Neutrophil (primary cell): ENCODE data around the gene ARPIN.
A peak's percentile ranks its signal among the peaks of the same experiment; 100 is the strongest.

Experiments
- H3K27ac ChIP-seq: fragments of 200-600 bp; sonication (generic); 2 replicates; pipeline ENCODE4 v1.5.1; 2016; ENCODE audit warnings: mild to moderate bottlenecking, moderate library complexity
- H3K27me3 ChIP-seq: fragments of 200-600 bp; sonication (generic); 2 replicates; pipeline ENCODE4 v1.6.0; 2016; ENCODE audit warnings: mild to moderate bottlenecking
- H3K36me3 ChIP-seq: fragments of 200-600 bp; sonication (generic); 2 replicates; pipeline ENCODE4 v1.5.1; 2017
- H3K4me1 ChIP-seq, 2 experiments: fragments of 200-600 bp in 1 of 2; sonication (generic) in 1 of 2; 1 replicate in 1 of 2; 2 replicates in 1 of 2; pipeline versions ENCODE4 v1.5.1 to v1.6.1; 2013 to 2016; ENCODE audit warnings: low read depth in 1 of 2, low read length in 1 of 2, mild to moderate bottlenecking in 1 of 2, moderate library complexity in 1 of 2; ENCODE audit not compliant: control insufficient read depth in 1 of 2, insufficient read depth in 1 of 2
- H3K4me3 ChIP-seq, 2 experiments: fragments of 200-600 bp in 1 of 2; sonication (generic) in 1 of 2; 1 replicate in 1 of 2; 2 replicates in 1 of 2; pipeline ENCODE4 v1.5.1; 2013 to 2016; ENCODE audit warnings: low read depth in 1 of 2, low read length in 1 of 2, mild to moderate bottlenecking in 1 of 2, moderate library complexity in 1 of 2
- H3K9me3 ChIP-seq: fragments of 200-600 bp; sonication (generic); 2 replicates; pipeline ENCODE4 v1.5.1; 2016
- TF ChIP-seq, protein P1 (sequence below): fragments of 200-600 bp; sonication (generic); IDR thresholded peaks from 2 replicates; pipeline ENCODE4 v1.5.1; 2016; ENCODE audit warnings: antibody characterized with exemption

Gene ARPIN

GRCh38 chr15:89936051-89936785 lies 23.5 kb upstream of the ARPIN start:
- Histone ChIP-seq H3K36me3 (no peaks in the 10 kb centered on the region), H3K4me1 (peaks cover 25 to 34% of the 10 kb centered on the region in 2 experiments), H3K27me3 (no peaks in the 10 kb centered on the region), H3K4me3 (no peak overlapping the region), H3K9me3 (no peaks in the 10 kb centered on the region), H3K27ac (peak overlapping the region; percentile 79)
- TF ChIP-seq, protein P1, sequence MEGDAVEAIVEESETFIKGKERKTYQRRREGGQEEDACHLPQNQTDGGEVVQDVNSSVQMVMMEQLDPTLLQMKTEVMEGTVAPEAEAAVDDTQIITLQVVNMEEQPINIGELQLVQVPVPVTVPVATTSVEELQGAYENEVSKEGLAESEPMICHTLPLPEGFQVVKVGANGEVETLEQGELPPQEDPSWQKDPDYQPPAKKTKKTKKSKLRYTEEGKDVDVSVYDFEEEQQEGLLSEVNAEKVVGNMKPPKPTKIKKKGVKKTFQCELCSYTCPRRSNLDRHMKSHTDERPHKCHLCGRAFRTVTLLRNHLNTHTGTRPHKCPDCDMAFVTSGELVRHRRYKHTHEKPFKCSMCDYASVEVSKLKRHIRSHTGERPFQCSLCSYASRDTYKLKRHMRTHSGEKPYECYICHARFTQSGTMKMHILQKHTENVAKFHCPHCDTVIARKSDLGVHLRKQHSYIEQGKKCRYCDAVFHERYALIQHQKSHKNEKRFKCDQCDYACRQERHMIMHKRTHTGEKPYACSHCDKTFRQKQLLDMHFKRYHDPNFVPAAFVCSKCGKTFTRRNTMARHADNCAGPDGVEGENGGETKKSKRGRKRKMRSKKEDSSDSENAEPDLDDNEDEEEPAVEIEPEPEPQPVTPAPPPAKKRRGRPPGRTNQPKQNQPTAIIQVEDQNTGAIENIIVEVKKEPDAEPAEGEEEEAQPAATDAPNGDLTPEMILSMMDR, result no peak

DNA sequence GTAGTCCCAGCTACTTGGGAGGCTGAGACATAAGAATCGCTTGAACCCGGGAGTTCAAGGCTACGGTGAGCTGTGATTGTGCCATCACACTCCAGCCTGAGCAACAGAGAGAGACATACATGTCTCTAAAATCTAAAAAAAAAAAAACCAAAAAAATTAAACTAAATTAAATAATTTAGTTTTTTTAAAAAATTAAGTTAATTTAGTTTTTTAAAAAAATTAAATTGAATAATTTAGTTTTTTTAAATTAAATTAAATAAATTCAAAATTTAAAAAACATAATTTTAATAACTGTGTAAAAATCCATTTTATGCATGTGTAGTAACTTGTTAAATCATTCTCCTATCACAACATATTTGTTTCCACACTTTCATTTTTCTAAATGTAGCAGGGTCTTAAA lies 20.1 kb upstream of the ARPIN start:
- H3K4me1 ChIP-seq, result peaks cover 20 to 24% of the 10 kb centered on the region in 2 experiments
- H3K27me3 ChIP-seq, result no peaks in the 10 kb centered on the region
- TF ChIP-seq, protein P1, result no peak
- no peak overlapping the region for H3K27ac ChIP-seq
- H3K9me3 ChIP-seq, result no peaks in the 10 kb centered on the region
- H3K4me3 ChIP-seq, result no peak overlapping the region
- no peaks in the 10 kb centered on the region for H3K36me3 ChIP-seq

DNA sequence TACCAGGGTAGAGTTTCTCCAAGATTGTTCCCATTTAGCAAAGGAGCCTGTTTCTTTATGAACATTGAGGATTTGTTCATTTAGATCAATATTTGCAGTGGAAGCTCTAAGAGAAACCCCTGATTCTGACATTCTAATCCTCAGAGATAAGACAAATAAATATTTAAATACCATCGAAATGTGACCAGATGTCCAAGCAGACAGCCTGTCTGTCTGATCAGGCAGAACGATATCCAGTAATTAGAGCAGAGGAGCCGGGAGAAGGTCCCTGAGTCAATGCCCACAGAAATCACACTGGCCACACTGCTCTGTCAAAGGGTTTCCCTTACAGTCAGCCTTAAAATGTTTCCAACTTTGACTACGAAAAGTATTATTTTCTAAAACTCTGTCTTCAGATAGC lies 15.7 kb upstream of the ARPIN start:
- Histone ChIP-seq H3K9me3 (no peaks in the 10 kb centered on the region), H3K27ac (no peak overlapping the region), H3K4me1 (peaks cover 0 to 5% of the 10 kb centered on the region in 2 experiments), H3K36me3 (no peaks in the 10 kb centered on the region), H3K27me3 (no peaks in the 10 kb centered on the region), H3K4me3 (no peak overlapping the region)
- TF ChIP-seq, protein P1, result no peak

- TF ChIP-seq, protein P1, result no peak
- Histone ChIP-seq H3K36me3 (no peaks in the 10 kb centered on the region), H3K4me1 (peaks cover 0 to 5% of the 10 kb centered on the region in 2 experiments), H3K4me3 (no peak overlapping the region), H3K27ac (no peak overlapping the region), H3K9me3 (no peaks in the 10 kb centered on the region), H3K27me3 (no peaks in the 10 kb centered on the region)
These were observed 13.4 kb upstream of the ARPIN start for GRCh38 chr15:89926158-89926557.

GRCh38 chr15:89917442-89918101 lies 4.8 kb upstream of the ARPIN start:
- H3K27ac ChIP-seq, result no peak overlapping the region

More at GRCh38 chr15:89917442-89918101, 4.8 kb upstream of the ARPIN start:
- TF ChIP-seq, protein P1, result no peak
- no peaks in the 10 kb centered on the region for H3K36me3 ChIP-seq
- H3K9me3 ChIP-seq, result no peaks in the 10 kb centered on the region
- H3K4me1 ChIP-seq, result peaks cover 9 to 15% of the 10 kb centered on the region in 2 experiments
- H3K4me3 ChIP-seq, result no peak overlapping the region
- peaks cover 17% of the 10 kb centered on the region for H3K27me3 ChIP-seq
